ENCODE results near the gene TSKS. TPM values are rescaled to one million over a fixed set of nuclear protein-coding genes. Genes with fewer than 3 reads are reported as not detected.

Gene TSKS
- not detected in 2 replicates for total RNA-seq
- long read RNA-seq = 0 reads

GRCh38 chr19:49763230-49763629 is at the start of gene TSKS:
Gene TSKS (minus strand): TSS chr19:49763306. CDS start chr19:49763247, 59 bp downstream.
- Mint-ChIP-seq H3K4me1 (peaks cover 23% of the 10 kb centered on the region), H3K36me3 (ENCODE audit: low read depth) (no peaks in the 10 kb centered on the region), H3K4me3 (no peak within 1 kb of the TSS), H3K27me3 (ENCODE audit: low read depth) (peaks cover 6% of the 10 kb centered on the region), H3K9me3 (no peaks in the 10 kb centered on the region), H3K27ac (ENCODE audit: unreplicated experiment) (no peak within 1 kb of the TSS)
- no peak for TF ChIP-seq CTCF (conservative IDR thresholded peaks at IDR 0.05)
- no peak for DNase-seq (ENCODE audit: low read depth, low spot score)

GRCh38 chr19:49812452-49812996 is 49.4 kb upstream of the TSKS start:
- H3K9me3 Mint-ChIP-seq = no peaks in the 10 kb centered on the region
- H3K4me3 Mint-ChIP-seq = peak overlapping the region; percentile 98
- H3K4me1 Mint-ChIP-seq = peaks cover 44% of the 10 kb centered on the region
- no peak for DNase-seq (ENCODE audit: low read depth, low spot score)
- no peak for TF ChIP-seq CTCF (conservative IDR thresholded peaks at IDR 0.05)
- peak overlapping the region; percentile 67 for H3K27ac Mint-ChIP-seq (ENCODE audit: unreplicated experiment)
- no peaks in the 10 kb centered on the region for H3K36me3 Mint-ChIP-seq (ENCODE audit: low read depth)
- H3K27me3 Mint-ChIP-seq (ENCODE audit: low read depth) = no peaks in the 10 kb centered on the region

GRCh38 chr19:49811328-49811727 is 48.2 kb upstream of the TSKS start:
- no peaks in the 10 kb centered on the region for H3K27me3 Mint-ChIP-seq (ENCODE audit: low read depth)
- H3K9me3 Mint-ChIP-seq = no peaks in the 10 kb centered on the region
- peaks cover 2% of the 10 kb centered on the region for H3K36me3 Mint-ChIP-seq (ENCODE audit: low read depth)
- peaks cover 40% of the 10 kb centered on the region for H3K4me1 Mint-ChIP-seq
- H3K4me3 Mint-ChIP-seq = peak overlapping the region; percentile 98
- no peak for DNase-seq (ENCODE audit: low read depth, low spot score)
- no peak for TF ChIP-seq CTCF (conservative IDR thresholded peaks at IDR 0.05)
- H3K27ac Mint-ChIP-seq (ENCODE audit: unreplicated experiment) = no peak overlapping the region

- no peak for TF ChIP-seq CTCF (conservative IDR thresholded peaks at IDR 0.05)
- Mint-ChIP-seq H3K9me3 (no peaks in the 10 kb centered on the region), H3K27ac (ENCODE audit: unreplicated experiment) (peak overlapping the region; percentile 20), H3K4me3 (peak overlapping the region; percentile 98), H3K27me3 (ENCODE audit: low read depth) (no peaks in the 10 kb centered on the region), H3K4me1 (peaks cover 42% of the 10 kb centered on the region), H3K36me3 (ENCODE audit: low read depth) (peaks cover 5% of the 10 kb centered on the region)
- DNase-seq (ENCODE audit: low read depth, low spot score) = no peak
These were observed 46.9 kb upstream of the TSKS start for GRCh38 chr19:49809941-49810389.

GRCh38 chr19:49809160-49809940 is 46.2 kb upstream of the TSKS start:
- no peaks in the 10 kb centered on the region for H3K27me3 Mint-ChIP-seq (ENCODE audit: low read depth)
- peak; percentile 47 for DNase-seq (ENCODE audit: low read depth, low spot score)
- H3K4me1 Mint-ChIP-seq = peaks cover 41% of the 10 kb centered on the region
- peak overlapping the region; percentile 87 for H3K27ac Mint-ChIP-seq (ENCODE audit: unreplicated experiment)
- no peaks in the 10 kb centered on the region for H3K9me3 Mint-ChIP-seq
- peak overlapping the region; percentile 98 for H3K4me3 Mint-ChIP-seq
- TF ChIP-seq CTCF (conservative IDR thresholded peaks at IDR 0.05) = no peak
- peaks cover 5% of the 10 kb centered on the region for H3K36me3 Mint-ChIP-seq (ENCODE audit: low read depth)
